NCI-H2081 treated with DMSO at 0.1 percent for 48 hours (cell line): ENCODE results near the gene TEKT5.
"Not testable (repeated sequence)": the region's sequence is repeated elsewhere in the genome, so short reads cannot be mapped to it uniquely, and the experiment has no call there.

ENCODE experiments used
- DNase-seq: peaks from one replicate; lab custom pipeline; 2025; lab: John Stamatoyannopoulos, UW

Gene TEKT5

DNA sequence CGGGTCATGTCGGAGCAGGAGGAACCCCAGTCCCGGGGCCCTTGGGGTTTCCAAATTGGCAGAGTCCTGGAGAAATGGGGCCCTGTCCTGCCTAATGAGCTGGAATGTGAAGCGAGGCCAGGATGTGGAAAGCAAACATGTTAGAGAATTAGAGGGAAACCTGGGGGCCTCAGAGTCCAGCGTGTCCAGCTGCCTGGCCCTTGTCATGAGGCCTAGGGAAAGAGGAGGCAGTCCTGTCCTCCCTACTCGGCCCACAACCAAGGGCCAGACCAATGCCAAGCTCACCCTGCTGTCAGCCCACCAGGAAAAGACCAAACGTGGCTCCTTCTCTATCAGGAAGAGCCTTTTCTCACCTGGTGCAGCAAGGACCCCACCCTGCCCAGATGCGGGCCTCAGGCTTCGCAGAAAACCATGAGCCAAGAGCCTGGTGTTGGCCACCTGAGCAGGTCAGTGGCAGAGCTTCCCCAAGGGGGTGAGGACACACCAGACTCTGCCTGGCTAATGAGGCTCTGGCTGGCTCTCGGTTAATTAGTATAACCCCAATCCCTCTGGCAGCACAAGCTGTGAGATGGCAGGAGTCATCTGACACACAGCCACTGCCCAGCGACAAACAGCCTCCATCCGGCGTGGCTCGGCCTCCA lies 10.1 kb downstream of the TEKT5 start:
- DNase-seq: no peak

DNA sequence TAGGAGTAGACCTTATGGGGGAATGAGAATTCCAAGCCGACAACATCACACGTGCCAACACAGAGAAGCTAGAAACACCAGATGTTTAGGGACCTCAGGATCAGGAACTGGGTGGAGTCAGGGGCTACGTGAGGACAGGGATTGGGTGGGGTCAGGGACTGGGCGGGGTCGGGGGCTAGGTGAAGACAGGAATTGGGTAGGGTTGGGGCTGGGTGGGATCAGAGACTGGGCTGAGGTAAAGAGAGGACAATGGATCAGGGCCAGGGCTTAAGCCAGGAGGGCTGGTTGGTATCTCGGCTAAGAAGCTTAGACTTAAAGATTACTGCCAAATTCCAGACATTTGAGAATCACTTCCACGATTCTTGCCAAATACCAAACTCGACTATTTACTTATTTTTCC lies 11.6 kb downstream of the TEKT5 start:
- no peak for DNase-seq

DNA sequence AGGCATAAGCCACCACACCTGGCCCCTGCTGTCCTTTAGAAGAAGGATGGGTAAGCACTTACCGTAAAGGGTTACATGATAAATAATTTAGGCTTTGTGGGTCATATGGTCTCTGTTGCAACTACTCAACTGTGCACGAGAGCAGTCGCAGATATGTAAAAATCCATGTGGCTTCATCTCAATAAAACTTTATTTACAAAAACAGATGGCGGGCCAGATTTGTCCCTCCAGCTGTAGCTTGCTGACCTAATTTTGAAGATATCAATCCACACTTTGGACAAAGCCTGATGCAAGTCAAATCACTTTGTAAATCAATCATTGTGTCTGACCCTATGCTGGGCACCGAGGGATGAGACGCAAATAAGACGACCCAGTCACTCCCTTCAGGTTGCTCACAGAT lies 12.1 kb downstream of the TEKT5 start:
- DNase-seq: no peak

- no peak for DNase-seq
Measured at GRCh38 chr16:10681310-10682308, 13.1 kb downstream of the TEKT5 start.

GRCh38 chr16:10679921-10680320 lies 14.8 kb downstream of the TEKT5 start:
- DNase-seq: no peak

DNA sequence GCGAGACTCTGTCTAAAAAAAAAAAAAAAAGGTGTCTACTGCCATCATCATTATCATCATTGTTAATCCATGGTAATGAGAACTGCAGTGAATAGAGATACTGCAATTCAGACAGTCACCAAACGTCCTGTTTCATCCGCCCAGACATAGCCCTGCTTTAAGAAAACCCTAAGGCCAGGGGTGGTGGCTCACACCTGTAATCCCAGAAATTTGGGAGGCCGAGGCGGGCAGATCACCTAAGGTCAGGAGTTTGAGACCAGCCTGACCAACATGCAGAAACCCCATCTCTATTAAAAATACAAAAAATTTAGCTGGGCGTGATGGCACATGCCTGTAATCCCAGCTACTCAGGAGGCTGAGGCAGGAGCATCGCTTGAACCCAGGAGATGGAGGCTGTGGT lies 15.3 kb downstream of the TEKT5 start:
- DNase-seq: not testable (repeated sequence)

DNA sequence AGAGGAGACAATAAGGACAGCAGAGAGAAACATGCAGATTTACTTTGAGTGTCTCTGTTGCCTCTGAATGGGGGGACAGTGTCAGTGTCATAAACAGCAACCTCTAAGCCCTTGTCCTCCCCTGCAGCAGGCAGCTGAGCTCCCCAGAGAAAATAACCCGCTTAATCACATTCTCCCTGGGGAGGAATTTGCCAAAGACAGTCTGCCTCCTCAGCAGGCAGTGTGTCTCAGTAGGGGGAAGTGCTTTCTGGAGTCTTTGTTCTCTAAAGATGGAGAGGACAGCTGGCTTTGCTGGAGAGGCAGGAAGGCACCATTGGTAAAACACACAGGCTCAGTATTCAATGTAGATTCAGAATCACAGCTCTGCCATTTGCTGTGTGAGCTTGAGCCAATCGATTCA lies 16.1 kb downstream of the TEKT5 start:
- no peak for DNase-seq

DNA sequence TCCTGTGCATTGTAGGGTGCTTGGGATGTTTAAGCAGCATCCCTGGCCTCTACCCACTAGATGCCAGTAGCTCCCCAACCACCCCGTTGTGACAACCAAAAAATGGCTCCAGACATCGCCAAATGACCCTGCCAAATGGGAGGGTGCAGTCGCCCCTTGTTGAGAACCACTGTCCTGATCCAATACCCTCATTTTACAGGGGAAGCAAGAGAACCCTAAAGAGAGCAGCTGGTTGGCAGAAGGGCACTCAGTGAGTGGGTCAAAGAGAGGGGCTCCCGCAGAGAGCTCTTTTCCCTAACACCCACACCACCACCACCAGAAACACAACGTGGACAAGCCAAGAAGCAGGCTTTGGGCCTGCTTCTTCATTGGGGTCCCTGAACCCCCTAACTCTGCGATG lies 18.4 kb downstream of the TEKT5 start:
- no peak for DNase-seq

DNA sequence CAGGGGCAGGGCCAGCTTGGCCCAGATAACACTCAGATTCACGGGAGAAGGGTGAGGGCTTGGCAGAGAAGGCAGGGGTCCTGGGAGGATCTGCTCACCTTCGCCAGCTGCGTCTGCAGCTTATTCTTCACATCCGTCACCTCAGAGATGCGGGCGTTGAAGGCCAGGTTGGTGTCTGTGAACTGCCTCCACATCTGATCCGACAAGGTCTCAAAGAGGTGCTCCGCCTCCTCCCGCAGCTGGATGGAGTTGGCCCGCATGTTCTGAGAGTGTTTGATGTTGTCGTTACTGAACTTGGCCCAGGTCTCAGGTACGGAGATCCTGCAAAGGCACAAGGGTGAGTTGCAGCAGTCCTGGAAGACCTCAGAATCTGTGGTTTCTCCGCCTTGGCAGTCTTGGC lies 18.9 kb downstream of the TEKT5 start:
- DNase-seq: no peak

DNA sequence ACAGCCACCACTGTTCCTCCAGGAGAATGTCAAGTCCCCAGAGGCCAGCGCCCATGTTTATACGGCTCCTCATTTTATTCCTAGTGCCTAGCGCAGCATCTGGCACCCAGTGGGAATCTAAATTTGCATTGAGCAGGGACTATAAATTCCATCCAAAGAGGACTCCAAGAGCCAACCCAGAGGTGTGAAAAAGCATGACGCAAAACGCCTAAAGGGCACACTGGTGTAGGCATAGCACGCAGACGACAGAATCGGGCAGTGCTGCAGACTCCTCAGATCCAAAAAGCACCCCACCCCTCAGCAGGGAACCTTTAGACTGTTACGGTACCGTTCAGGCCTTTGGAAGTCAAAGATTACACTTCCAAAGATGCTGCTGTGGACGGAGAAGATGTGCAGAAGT lies 19.5 kb downstream of the TEKT5 start:
- DNase-seq: no peak

DNA sequence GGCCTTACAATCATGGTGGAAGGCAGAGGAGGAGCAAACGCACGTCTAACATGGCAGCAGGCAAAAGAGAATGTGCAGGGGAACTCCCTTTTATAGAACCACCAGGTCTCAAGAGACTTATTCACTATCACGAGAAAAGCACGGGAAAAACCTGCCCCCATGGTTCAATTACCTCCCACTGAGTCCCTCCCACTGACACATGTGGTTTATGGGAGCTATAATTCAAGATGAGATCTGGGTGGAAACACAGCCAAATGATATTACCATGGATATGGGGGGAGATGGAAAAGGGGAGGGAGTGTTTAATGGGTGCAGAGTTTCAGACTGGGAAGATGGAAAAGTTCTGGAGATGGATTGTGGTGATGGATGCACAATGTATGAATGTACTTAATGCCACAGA lies 23.0 kb downstream of the TEKT5 start:
- DNase-seq: no peak

GRCh38 chr16:10669791-10670190 lies 24.9 kb downstream of the TEKT5 start:
- DNase-seq: no peak

DNA sequence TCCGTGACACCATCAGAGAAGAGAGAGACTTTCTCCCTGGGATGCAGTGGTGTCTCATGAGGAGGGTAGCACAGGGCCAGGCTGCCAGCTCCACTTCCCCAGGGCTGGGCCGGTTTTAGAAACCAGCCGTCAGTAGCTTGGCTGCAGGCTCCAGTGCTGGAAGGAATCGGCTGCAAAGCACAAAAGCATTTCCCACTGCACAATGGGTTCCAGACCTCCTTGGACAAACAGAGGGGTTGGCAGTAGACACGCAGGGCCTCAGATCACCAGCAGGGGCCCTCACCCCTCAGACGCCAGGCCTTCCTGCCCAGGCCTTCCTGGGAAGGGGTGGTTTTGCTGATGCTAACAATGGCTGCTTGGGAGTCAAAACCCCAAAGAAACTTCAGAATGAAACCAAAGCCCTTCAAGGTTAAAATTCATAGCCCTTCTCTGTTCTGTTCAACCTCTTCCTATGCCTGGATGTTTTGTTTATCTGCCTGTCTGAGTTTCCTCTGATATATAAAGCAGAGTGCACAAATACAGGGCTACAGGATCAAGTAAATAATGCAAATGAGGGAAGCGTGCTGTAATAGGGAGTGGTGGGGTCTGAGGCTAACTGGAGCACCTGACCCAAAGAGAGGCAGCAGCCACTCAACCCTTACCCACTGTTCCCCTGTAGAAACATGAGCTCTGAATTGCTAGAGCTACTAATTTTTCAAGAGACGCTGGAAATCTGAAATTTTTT lies 26.2 kb downstream of the TEKT5 start:
- DNase-seq: no peak

GRCh38 chr16:10667239-10667638 lies 27.5 kb downstream of the TEKT5 start:
- no peak for DNase-seq

DNA sequence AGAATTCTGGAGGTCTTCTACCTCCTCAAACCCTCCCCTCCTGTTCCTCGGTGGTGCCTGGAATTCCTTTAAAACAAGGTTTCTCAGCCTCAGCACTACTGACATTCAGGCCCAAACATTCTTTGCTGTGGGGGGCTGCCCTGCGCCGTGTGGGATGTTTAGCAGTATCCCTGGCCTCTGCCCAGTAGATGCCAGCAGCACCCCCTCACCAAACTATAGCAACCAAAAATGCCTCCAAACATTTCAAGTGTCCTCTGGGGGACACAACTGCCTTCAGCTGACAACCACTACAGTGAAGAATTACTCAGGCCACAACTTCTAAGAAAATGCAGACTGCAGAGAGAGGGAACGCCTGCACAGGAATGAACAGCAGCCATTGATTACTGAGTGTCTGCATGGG lies 28.4 kb downstream of the TEKT5 start:
- no peak for DNase-seq

DNA sequence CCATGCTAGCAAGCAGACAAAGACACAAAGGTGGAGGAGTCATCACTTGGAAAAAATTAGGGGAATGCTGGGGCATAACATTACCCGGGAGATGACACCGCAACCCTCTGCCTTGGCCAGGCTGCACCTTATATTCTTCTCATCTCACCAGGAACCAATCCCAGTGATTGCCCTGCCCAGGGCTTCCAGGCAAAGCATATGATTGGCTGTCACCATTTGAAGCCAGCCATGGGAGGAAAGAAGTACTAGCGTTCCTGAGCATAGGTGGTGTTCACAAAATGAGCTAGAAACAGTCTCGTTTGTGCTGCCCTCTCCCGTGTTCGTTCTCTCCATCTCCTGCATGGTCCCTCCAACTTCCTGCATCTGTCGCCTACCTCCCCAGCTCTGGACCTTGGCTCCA lies 29.6 kb downstream of the TEKT5 start:
- no peak for DNase-seq

GRCh38 chr16:10664720-10665126 lies 30.0 kb downstream of the TEKT5 start:
- no peak for DNase-seq

- DNase-seq: no peak
Measured at GRCh38 chr16:10663744-10664143, 31.0 kb downstream of the TEKT5 start.

- DNase-seq: no peak
Measured at GRCh38 chr16:10663146-10663545, 31.6 kb downstream of the TEKT5 start.

GRCh38 chr16:10662212-10662611 lies 32.5 kb downstream of the TEKT5 start:
- DNase-seq: no peak

- no peak for DNase-seq
Measured at GRCh38 chr16:10661737-10662136, 33.0 kb downstream of the TEKT5 start.

GRCh38 chr16:10660950-10661635 lies 33.6 kb downstream of the TEKT5 start:
- no peak for DNase-seq
